Neural progenitor cell (in vitro differentiated cells): ENCODE results near the gene SLIT1.

Experiments used
- EZH2 ChIP-seq: fragments of 200-600 bp; sonication (generic); IDR thresholded peaks from 2 replicates; pipeline ENCODE4 v1.6.1; 2017; ENCODE audit warnings: antibody characterized with exemption, mild to moderate bottlenecking, moderate library complexity
- EZH2phosphoT487 ChIP-seq: fragments of 200-600 bp; sonication (generic); IDR thresholded peaks from 2 replicates; pipeline ENCODE4 v1.6.1; 2017; ENCODE audit warnings: antibody characterized with exemption
- TF ChIP-seq, protein P1 (sequence below): fragments of 200-600 bp; sonication (generic); IDR thresholded peaks from 2 replicates; pipeline ENCODE4 v1.5.1; 2017; ENCODE audit warnings: antibody characterized with exemption, mild to moderate bottlenecking

DNA sequence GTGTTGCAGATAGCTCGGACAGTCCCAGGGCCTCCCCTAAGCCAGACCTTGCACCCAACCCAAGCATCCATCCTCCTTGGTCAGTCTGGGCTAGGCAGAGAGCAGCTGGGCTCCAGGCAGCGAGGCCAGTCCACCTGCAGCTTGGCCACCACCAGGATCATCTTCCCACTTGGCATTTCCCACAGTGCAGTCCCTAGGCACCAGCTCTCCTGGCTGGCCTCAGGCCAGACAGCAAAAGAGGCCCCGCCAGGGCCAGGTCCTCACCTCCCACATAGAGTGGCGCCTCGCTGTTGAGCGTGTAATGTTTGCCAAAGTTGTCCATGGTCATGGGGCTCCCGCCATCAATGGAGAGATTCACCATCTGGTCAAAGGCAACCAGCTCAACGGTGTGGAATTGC, 182.0 kb downstream of the SLIT1 start:
- TF ChIP-seq EZH2 (no peak), EZH2phosphoT487 (no peak)
- TF ChIP-seq, protein P1, sequence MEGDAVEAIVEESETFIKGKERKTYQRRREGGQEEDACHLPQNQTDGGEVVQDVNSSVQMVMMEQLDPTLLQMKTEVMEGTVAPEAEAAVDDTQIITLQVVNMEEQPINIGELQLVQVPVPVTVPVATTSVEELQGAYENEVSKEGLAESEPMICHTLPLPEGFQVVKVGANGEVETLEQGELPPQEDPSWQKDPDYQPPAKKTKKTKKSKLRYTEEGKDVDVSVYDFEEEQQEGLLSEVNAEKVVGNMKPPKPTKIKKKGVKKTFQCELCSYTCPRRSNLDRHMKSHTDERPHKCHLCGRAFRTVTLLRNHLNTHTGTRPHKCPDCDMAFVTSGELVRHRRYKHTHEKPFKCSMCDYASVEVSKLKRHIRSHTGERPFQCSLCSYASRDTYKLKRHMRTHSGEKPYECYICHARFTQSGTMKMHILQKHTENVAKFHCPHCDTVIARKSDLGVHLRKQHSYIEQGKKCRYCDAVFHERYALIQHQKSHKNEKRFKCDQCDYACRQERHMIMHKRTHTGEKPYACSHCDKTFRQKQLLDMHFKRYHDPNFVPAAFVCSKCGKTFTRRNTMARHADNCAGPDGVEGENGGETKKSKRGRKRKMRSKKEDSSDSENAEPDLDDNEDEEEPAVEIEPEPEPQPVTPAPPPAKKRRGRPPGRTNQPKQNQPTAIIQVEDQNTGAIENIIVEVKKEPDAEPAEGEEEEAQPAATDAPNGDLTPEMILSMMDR, result no peak
